HK-2 (cell line): ENCODE results near the gene ZNF101.

ENCODE experiments used
- DNase-seq: peaks from one replicate; pipeline ENCODE4 v3.0.0-alpha.2; 2018; ENCODE audit not compliant: unreplicated experiment

ZNF101 gene

GRCh38 chr19:19642506-19643157 is 26.0 kb upstream of the ZNF101 start:
- peak; percentile 20 for DNase-seq

- peak; percentile 80 for DNase-seq
Observed at GRCh38 chr19:19643158-19644053, 25.2 kb upstream of the ZNF101 start, which contains the start of gene GMIP. GMIP (minus strand) TSS chr19:19643657; CDS start chr19:19643529, 128 bp downstream.

- no peak for DNase-seq
Observed at GRCh38 chr19:19644054-19644388, 24.6 kb upstream of the ZNF101 start.

DNA sequence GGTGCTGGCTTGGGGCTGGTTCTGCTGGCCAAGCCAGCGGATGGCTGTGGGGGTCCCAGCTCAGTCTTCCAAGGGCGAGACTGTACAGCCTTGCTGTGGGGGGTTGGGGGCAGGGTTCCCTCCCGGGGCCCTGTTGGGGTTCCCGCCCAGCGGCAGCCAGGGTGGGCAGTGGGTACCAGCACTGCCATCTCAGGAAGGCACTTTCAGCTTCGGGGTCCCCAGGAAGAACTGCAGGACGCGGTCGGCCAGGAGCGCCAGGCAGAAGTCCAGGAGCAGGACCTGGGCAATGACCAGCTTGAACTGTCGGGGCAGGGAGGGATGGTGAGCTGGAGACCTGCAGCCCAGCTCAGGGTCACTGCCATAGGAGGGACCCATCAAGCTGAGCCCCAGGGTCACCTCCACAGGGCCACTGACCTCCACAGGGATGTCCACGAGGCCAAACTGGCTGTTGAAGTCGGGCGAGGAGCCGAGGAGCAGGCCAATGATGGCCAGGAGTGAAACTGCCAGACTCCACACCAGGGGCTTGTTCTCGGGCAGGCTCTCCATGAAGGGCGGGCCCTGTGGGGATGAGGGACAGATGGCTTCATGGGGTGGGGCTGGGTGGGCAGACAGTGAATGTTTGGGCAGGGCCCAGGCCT is 23.3 kb upstream of the ZNF101 start:
- DNase-seq: no peak

DNA sequence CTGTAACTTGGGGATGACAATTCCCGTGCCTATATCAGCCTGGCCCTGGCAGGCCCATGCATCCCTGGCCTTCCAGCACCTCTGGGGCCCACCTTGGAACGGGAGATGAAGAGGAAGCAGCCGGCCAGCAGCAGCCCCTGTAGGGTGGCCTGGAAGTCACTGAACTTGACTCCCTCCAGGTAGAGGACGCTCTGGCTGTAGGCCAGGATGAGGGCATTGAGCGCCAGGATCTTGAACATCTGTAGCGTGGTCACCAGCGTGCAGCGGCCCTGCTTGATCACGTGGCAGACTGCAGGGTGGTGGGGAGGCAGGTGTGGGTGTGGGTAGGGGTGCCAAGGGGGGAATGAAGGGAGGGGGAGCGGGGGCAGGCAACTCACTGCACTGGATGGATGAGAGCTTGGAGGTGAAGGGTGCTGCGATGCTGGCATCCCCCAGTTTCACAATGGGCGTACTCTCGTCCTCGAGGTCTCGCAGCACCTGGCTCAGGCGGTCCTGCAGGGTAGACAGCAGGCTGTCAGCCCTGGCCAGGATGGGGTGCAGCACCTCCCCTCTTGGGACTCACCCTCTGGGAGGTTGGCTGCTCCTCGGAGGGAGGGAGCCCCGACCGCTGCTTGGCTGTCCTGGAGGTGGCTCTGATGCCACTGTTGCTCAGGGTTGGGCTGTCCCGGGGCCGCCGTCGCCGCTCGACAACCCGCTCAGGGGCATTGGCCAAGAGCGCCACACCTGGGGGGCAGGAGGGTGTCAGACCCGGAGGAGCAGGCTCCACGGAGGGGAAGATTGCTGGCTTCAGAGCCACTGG is 21.4 kb upstream of the ZNF101 start:
- no peak for DNase-seq

DNA sequence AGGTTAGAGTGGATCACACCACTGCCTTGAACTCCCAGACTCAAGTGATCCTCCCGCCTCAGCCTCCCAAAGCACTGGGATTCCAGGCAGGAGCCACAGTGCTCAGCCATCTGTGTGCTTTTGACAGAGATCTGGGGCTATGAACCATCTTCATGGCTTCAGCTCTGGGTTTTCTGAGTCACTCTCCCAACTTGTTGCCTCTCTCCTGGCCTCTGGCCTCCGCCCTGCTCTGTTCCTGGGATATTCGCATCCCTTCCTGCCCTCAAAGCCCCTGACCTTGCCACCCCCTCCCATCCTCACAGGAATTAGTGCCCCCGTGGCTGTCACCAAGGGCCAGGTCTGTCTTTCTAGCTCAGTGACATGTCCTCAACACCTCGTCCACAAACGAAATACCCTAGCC is 19.5 kb upstream of the ZNF101 start:
- DNase-seq: no peak

DNA sequence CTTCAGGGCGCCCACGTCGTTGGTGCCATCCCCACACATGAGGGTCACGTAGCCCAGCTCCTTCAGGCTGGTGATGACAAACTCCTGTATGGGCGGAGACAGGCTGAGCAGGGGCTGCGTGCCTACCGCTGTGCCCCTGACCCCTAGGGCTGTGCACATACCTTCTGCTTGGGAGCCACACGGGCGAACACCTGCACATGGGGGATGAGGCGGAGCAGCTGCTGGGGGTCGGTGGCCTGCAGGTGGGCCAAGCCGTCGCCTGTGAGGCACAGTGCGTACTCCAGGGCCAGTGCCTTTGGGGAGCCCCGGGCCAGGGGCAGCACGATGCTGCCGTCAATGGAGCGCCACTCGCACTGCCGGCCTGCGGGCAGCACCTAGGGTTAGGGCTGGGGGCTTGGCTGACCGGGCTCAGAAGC is 19.1 kb upstream of the ZNF101 start:
- no peak for DNase-seq

DNA sequence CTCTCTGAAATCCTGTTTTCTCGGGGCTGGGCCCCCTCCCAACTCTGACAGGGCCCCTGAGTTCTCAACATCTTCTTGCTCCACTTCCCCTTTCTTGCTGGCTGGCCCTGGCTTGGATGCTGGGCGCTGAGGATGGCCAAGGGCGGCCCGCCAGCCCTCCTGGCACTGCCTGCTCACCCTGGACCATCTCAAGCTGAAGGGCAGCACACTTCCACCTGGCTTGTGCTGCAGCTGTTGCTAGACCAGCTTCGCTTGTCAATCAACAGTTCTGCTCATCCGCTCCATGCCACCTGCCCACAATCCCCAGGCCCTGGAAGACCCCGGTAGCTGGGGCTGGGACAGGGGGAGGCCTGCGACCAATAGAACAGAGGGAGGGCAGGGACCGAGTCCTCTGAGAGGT is 18.3 kb upstream of the ZNF101 start:
- DNase-seq: no peak

GRCh38 chr19:19651076-19651475 is 17.6 kb upstream of the ZNF101 start:
- no peak for DNase-seq

- no peak for DNase-seq
Observed at GRCh38 chr19:19652482-19653295, 15.9 kb upstream of the ZNF101 start.

DNA sequence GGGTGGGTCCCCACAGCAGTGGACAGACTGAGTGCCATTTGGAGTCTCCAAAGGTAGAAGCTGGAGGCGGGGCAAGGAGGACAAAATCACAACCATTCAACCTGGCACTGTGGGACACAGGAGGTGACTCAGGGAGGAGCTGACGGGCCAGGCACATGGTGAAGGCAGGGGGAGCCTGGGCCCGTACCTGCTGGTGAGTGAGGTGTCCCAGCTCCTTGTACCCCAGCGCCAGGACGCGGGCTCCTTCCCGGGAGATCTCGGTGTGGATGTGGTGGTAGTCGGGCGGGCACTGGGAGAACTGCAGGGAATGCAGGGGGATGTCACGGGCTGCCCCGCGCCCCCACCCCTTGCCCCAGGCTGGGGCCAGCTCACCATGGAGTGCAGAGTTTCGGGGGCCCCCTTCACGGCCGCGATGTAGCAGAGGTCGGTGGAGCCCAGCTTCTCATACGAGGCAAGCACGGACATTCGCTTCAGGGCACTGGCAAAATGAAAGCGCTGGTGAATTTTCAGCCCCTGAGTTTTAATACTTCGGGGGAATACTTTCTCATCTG is 15.0 kb upstream of the ZNF101 start:
- DNase-seq: no peak

DNA sequence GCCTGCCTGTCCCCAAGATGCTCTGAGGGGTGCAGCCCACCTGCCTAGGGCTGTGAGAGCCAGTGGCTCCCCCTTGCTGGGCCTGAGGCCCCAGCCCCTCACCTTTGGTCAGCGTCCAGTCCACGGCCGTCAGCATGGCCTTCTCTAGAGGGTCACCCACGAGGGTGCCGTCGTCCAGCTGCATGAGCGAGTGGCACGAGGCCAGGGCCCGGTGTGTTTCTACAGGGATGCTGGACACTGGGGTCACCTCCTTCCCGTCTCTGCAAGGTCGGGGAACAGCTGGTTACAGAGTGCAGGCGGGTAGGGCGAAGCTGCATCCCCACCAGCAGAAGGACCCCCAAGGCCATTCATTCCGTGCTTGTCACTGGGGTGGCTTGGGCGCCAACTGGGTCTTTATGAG is 14.2 kb upstream of the ZNF101 start:
- no peak for DNase-seq

DNA sequence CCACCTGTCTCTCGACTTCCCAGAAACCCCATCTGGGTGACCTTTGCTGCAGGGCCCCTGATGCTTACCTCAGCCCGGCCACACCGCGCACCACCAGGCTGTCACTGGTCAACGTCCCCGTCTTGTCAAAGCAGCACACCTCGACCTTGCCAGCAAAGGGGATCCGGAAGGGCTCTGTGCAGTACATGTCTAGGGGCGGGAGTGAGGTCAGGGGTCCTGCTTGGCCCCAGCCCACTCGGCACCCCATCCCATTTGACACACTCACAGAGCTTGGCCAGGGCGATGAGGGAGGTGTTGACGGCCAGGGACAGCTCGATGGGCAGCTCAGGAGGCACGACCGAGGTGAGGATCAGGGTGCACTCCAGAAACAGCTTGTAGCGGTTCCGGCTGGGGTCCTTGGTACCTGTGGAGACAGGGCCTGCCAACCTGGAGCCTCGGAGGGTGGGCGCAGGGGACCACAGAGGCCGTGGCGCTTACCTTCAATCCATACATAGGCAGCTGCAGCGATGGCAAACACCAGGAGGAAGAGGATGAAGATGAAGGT is 13.5 kb upstream of the ZNF101 start:
- DNase-seq: no peak

DNA sequence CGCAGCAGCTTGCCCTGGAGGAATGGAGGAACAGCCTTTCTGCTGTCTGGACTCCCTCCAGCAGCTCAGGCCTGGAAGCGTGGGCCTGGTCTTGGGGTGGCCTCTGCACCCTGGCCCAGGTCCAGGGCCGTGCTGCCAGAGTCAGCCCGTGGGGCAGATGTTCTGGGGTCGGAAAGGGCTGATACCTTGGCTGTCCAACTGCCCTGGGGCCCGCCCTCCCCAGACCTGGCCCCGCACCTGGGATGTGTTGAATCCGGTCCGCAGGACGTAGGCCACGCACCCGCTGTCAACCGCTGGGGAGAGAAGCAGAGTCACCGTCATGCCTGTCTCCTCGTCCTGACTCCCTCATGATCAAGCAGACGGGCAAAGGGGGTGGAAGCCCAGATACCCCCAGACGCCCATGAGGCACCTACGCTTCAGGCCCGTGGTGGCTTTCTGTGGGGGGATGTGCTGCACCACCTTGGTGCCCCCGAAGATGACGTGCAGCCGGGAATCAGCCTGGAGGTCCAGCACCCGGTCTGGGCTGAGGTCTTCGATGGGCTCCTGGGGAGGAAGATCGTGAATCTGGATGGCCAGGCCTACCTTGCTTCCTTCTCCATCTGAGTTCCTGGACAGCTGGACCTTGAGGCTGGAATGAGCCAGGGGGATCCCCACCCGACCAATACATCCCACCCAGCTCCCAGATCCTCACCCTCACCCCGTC is 12.8 kb upstream of the ZNF101 start:
- no peak for DNase-seq

- DNase-seq: no peak
Observed at GRCh38 chr19:19656451-19657396, 11.9 kb upstream of the ZNF101 start.

DNA sequence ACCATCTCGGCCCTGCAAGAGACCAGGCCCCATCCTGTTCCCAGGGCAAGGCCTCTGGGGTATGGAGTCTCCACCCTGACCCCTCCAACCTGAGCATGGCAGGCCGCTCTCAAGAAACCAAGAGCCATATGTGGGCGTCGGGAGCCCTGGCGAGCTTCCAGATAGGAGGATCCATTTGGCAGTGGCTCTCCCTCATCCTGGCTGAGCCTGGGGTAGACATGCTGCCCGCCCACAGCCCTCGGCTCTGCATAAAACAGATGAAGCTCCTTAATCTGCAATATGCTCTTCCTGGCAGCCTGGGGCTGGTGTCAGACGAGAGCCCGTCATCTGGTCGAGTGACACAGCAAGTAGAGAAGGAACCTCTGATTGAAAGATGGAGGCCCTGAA is 11.2 kb upstream of the ZNF101 start:
- no peak for DNase-seq

- DNase-seq: no peak
Observed at GRCh38 chr19:19659646-19660245, 8.9 kb upstream of the ZNF101 start.

DNA sequence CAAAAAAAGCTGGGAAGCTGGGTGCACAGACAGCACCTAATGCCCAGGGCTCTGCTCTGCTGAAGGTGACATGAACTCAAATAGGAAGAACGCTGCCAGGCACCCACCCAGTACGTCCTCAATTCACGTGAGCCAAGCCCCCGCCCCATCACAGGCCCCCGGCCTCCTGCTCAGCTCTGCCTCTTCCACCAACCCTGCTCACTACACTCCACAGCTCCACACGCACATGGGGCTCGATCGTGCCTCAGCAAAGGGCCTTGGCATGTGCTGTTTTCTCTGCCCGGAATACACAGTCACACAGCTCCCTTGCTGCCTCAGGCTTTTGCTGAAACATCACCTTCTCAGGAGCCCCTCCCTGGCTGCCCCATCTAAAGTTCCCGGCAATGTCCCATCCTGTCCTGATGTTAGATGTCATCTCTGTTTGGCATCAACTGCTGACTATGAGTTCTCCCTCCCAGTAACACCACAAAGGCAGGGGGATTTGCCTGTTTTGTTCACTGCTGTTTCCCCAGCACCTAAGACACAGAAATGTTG is 7.4 kb upstream of the ZNF101 start:
- no peak for DNase-seq
